Midbrain (tissue), 1 donor: Measurements from ENCODE around the gene WNT11.
A peak's percentile ranks its signal among the peaks of the same experiment; 100 is the strongest.

ENCODE experiments used
- DNase-seq: peaks from one replicate; lab custom pipeline; 2025; lab: John Stamatoyannopoulos, UW

Gene WNT11

DNA sequence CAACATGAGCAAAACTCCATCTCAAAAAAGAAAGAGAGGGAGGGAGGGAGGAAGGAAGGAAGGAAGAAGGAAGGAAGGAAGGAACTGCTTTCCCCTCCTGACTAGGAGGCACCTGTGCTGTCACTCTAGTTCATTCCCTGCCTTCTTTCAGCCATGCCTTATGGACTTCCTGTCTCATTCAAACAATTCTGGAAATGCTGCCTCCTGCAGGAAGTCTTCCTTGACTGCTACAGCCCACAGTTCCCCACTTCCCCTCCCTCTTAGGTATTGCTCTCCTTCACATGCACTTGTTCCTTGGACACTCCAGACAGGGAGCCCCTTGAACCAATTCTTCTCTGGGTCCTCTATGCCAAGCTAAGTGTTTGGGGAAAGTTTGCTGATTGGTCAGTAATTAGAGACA is 31.6 kb upstream of the WNT11 start:
- DNase-seq = no peak

DNA sequence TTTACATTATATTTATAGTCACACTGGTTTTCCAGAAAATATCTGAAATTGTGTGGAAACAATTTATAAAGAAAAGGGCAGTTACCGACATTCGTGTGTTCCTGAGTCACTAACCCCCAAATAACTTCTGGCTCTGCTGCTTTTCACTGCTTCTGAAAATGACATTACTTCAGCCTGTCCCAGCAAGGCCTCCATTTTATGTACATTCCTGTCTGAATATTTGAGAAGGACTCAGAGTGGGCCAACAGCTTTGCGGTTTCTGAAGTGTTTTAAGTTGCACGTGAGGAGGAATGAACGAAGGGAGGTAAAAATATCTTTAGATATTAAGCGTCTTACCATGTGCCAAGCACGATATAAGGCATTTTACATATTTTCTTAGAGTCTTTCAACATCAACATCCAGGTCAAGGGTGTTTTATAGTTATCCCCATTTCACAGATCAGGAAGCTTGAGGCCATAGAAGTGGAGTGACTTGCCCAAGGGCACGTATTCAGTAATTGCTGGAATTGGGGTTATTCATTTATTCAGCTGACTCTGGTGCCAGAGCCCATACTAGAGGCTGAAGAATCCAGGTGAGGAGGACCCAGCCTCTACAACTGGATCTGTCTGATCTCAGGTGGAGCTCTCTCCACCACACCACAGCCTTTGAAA is 30.8 kb upstream of the WNT11 start:
- DNase-seq = no peak

DNA sequence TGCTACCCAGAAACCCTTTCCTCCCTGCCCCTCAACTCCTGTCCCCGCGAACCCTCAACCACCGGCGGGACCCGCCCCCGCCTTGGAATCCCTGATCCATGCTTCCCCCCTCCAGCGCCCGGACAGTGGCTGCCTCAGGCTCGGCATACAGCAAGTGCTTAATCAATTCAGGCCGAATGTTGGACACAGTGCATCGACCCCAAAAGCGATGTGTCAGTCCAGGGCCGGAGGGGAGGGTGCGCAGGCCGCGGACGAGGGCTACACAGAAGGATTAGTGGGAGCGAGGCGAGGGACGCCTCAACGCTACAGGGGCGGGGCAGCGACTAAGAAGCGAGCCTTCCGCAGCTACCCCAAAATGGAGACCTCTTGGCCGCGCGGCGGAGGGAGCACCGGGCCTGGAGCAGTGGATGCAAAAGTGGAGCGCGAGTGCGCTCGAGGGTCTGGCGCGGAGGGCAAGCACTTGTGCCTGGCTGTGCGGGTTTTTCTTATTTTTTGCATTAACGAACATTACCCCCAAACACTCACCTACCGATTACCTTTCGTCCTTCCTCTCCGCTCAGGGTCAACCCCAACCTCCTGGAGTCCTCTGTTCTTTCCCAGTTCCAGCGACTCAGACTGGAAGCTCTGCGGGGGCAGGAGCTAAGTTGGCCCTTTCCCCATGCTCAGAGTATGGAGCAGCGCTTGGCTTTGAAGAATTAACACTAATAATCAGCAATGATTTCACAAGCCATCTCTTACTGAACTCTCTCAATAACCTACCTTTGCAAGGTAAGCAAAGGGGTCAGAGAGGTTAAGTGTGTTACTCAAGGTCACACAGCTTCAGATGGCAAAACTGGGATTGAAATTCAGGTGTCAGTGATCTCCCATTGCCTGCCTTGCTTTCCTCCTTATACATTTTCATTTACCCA is 30.0 kb upstream of the WNT11 start:
- peak; percentile 71 for DNase-seq

DNA sequence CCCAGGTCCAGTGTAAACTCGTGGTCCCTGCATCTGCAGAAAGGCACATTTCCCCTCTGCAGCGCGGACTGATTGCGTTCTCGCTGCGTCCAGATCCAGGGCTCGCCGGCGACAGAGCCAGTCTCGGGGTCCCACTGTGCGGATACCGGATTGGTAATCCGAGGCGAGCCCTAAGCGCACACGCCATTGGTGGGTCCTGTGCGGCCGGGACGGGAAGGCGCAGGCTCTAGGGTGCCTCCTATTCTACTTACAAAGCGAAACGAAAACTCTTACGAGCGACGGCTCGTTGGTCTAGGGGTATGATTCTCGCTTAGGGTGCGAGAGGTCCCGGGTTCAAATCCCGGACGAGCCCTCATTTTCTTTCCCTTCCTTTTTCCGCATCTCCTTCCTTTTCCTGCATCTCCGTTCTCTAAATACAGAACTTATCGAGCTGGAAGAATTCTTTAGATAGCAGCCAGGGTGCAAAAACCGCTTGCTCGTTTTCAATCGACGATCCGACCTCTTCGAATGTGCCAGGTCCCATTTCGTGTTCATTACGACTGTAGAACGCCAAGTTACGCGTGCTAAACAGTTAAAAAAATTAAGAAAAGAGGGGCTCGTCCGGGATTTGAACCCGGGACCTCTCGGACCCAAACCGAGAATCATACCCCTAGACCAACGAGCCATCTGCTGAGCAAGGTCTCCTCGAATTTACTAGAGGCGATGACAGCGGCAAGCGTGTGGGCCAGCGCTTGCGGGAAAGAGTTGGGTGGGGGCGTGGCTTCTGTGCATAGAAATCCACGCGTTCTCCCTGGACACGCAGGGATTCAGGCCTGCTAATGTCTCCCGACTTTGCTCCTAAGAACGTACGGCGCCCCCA is 29.2 kb upstream of the WNT11 start:
- DNase-seq = peak; percentile 95

DNA sequence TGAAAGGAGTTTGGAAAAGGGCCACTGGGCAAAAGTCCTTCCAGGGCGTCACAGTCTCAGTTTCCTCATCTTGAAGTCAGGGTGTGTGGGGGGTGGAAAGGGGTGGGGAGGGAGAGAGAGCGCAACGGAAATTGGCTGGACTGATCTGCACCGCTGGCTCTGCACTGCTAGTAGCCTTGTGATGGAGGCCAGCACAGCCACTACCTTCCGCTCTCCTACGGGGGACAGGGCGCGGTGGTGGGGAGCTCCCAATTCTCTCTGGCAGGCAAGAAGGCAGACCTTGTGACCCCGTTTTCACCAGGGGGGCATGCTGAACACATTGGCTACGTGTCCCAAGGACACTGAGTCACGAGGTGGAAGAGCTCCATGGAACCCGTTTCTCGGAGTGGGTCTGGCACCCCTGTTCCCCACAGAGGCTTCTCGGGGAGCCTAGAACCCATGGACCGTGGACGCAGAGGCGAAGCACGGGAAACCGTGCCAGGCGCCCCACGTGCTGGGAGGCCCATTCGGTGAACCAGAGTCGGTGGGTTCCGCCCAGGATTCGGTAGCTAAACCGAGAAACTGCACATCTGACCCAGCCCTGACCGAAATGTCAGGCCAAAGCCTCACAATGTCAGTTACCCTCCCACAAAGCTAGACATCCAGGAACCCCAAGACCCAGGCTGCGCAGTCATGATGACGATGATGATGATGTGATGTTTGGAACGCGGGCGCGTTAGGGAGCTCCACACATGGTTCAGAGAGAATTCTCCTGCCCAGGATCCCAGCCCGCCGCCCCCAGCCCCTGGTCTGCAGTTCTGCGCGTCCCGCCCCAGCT is 28.3 kb upstream of the WNT11 start:
- DNase-seq = peak; percentile 74

DNA sequence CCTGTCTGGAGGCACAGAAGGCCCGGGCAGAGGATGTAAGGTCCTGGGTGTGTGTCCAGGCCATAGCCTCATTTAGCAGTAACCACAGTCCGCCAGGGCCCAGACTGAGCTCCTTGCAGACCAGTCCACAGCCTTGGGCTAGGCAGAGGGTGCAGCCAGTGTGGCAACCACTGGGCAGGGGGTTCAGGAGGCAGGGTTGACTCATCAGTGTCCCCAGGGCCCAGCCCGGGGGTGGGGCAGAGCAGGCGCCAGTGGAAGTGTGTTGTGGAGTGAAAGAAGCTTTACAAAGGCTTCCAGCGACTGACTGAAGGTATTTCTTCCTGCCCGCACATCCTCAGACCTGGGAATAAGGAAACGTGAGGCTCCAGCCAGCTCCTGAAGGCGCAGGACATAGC is 27.7 kb upstream of the WNT11 start:
- DNase-seq = no peak

DNA sequence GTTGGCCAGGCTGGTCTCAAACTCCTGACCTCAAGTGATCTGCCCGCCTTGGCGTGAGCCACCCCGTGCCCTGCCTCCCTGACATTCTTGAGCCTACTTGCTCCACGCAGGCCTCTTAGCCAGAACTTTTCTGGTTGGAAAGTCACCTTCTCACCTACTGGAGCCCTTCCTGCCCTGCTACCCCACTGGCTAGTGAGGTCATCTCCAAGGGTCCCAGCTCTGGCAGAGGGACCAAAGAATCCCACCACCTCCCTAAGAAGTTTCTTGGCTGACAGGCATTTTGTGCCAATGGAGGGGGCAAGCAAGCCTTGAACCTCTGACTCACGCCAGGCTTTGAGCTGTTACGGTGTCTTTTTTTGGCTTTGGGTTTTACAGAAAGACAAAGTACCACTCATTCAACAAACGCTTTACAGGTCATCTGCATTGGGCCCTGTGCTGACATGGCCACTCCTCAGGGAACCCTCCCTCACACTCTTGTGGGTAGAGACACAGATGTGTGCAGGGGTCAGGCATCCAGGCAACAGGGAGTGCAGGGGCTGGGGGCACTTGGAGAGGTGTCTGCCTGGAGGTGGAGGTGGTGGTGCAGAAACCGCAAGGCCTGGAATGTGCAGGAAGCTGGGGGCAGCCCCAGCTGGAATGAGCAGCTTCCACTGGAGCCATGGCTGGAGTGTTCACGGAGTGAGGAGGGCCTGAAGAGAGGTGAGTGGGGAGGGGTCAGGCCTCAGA is 27.1 kb upstream of the WNT11 start:
- no peak for DNase-seq

DNA sequence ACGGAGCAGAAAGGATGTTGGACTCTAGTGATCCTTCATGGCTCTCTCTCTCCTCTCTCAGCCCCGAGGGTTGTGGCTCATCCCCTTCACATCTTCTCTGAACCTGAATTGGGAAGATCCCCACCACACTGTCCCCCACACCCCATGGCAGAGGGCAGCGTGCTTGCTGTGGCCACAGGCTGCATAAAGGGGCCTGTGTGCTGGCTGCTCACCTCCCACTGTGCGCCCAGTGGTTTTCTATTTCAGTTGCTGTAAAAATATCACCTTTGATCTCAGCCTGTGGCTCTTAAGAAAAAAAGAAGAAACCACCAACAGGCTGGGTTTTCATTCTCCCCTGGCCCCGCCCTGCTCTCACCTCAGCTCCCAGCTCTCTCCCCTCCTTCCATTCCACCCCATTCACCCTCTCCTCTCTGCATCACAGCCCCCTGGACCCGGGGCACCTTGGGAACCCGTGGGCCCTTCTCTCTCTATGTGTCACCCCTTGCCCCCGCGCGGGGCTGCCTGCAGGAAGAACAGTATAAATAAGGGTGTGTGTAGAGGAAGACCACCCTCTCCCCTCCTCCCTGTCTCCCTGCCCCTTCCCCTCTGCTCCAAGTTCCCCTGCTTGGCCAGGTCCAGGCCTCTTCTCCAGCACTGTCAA is 25.8 kb upstream of the WNT11 start:
- no peak for DNase-seq

DNA sequence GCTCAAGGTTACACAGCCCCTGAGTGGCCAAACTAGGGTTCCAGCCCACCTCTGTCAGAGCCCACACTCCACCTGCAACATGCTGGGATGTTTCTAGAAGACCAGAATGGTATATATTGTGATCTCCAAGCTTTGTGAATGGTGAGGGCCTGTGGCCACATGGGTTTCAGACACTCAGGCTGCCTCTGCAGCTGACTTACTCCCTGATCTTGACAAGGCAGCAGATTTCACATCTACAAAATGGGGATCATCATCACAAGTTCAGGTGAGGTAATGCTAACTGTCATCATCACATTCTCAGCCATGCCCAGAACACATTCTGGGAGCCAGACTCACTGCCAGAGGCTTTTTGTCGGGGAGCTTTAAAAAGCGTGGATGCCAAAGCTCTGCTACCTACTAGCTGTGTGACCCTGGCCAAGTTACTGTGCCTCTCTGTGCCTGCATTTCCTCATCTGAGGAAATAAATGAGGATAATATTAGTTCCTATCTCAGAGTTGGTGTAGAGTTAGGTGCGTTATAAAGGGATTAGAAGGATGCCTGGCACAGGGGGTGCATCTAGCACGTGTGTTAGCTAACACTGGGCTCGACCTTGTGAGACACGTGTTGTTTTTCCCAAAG is 24.9 kb upstream of the WNT11 start:
- no peak for DNase-seq

DNA sequence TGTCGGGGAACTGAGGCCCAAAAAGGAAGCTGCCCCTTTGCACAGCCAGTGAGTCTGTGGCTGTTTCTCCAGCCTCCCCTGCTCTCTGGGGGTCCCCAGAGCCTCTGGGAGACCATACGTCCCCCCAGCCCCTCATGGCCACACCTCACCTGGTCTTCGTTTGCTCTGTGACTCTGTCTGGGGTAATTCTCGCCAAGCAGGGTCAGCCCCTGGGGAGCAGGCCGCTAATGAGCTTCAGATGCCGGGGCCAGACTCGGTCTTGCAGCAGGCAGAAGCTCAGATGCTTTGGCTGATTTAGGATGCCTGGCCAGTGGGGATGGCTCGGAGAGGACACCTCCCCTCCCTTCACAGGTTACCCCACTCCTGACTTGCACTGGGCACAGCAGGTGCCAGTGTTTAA is 24.1 kb upstream of the WNT11 start:
- no peak for DNase-seq

DNA sequence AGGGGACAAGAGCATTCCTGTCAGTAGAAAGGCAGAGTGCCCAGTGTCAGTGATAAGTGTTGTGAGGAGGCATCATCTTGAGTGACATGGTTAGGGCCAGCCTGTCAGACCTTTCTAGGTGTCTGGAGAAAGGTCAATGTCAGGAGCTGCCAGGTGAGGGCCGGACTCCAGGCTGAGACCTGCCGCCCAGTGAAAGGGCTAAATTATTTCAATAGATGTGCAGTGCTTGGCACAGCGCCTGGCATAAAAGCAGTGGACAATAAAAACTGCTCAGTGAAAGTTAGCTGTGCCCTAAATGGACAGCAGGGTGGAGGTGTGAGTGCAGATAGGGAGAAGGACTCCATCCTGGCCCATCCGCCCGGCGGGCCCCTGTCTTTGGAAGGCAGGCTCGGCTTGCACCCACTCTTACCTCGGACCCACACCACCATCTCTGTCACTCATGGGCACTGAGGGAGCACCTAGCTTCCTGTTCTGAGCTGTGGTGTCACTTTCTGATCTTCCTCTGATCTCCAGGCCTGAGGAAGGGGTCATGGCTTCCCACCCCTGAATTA is 23.5 kb upstream of the WNT11 start:
- DNase-seq = no peak

DNA sequence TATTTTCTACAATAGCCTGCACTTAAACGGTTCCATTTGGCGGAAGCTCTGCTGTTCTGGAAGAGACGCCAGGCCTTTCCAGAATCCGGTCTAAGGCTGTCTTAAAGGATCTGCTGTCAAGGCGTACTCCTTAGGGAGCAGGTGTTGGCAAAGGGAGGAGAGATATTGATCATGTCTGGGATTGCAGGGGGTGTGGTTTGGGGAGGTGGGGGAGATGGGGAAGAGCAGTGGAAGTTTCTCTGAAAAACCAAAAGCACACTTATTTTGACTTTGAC is 22.5 kb upstream of the WNT11 start:
- no peak for DNase-seq

DNA sequence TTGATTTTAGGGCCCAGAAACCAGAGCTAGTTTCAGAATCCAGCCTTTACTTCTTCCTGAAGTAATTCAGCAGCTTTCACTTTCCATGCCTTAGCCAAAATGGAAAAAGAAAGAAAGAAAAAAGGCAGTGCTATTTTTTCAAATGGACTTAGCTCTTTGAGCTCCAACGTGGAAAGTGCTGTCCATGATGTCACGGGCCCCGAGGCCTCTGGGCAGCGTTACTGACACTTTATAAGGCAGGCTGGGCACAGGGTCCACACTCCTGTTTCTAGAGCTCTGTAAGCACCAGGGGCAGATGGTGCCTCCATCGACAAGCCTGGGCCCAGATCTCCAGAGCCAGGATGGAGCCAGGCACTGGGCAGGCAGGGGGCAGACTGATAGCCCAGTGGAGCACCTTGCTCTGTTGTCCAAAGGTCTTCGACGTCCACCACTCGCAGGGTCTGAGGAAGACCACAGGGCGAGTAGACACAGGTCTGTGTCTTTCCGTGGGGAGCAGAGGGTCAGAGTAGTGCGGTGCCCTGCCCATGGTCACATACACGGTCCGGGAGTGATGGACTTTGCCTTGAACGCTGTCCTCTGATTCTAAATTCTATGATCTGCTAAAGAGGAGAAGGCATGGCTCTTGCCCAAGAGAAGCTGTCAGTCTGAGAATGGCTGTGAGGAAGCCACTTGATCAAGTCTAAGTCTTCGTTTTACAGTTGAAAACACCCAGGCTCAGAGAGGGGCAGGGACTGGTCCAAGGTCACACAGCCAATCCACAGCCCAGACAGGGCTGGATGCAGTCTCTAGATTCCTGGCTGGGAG is 22.0 kb upstream of the WNT11 start:
- DNase-seq = no peak

DNA sequence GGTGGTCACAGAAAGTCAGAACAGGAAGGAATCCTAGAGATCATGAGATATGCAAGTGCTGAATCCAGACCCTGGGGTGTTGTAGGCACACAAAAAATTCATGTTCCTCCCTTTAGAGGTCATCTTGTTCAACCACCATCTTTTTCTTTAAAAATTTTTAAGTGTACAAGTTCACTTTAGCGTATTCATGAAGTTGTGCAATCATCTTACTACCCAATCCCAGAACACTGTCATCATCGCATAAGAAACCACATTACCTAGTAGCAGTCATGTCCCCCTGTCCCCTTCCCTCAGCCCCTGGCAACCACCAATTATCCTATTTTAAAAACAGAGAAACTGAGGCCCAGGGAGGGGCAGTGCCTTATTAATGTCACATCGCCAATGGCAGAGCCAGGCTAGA is 20.3 kb upstream of the WNT11 start:
- DNase-seq = no peak

DNA sequence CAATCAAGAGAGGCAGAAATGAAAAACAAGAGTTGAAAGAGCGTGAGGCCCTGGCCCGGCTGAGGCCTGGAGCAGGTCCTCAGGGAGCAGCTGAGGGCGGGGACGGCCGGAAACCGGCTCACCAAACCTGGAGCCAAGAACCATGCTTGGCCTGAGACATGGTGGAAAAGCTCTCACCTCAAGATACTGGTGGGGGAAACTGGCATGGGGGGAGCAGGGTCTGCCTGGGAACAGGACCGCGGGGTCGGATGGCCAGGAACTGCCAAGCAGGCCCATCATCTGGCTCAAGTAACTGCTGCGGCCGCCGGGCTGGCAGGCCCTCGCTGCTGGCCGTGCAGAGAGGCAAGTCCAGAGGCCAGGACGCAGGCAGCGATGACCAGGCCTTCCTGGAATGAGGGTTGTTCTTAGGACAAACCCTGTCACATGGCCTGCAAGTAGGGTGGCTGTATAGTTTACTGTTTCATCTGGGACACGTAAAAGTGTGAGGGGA is 18.9 kb upstream of the WNT11 start:
- DNase-seq = no peak

DNA sequence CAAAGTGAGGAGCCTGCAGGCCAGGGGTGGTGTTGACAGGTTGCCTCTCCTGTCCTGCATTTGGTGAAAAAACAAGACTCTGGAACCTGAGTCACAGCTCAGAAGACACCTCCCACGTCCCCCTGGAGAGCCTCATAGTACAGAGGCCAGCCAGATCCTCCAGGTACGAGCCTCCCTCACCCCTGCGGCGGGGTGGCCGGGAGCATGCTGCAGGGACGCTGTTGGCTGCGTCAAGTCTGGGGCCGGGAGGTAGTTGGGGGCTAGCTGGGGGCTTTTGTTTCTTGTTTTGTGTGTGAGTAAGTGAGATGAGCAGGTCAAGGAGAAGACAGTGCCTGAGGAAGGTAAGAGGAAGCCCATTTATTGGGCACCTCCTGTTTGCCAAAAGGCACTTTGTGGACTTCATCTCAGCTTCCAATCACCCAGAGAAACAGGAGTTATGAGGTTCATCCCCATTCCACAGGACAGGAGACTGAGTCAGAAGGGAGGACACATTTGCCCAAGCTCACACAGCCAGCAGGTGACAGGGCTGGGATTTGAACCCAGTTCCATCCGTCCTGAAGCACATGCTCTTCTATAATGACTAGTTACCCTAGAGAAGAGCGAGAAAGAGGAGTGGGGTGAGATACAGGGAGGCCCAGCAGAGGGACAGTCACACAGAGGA is 18.3 kb upstream of the WNT11 start:
- no peak for DNase-seq

DNA sequence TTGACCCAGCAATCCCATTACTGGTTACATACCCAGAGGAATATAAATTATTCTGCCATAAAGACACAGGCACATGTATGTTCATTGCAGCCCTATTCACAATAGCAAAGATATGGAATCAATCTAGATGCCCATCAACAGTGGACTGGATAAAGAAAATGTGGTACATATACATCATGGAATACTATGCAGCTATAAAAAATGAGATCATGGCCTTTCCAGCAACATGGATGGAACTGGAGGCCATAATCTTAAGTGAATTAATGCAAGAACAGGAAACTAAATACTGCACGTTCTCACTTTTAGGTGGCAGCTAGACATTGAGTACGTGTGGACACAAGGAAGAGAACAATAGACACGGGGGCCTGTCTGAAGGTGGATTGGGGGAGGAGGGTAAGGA is 15.1 kb upstream of the WNT11 start:
- DNase-seq = no peak

DNA sequence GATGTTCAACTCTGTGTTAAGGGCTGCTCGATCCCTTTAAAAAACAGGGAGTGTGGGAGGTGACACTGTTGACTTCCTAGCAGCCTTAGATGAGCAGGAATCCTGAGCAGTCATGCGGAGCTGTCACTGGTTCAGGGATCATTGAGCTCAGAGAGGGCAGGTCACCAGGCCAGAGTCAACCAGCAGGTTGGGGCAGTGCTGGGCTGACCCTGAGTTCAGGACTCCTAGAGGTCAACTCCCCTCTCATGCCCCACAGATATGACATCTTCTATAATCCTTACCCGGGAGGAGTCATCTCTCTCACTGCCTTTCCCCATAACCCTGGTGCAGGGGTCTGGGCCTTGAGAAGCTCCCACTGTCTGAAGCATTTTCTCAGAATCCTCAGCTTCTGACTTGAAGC is 12.9 kb upstream of the WNT11 start:
- no peak for DNase-seq
